Calu3 (cell line): ENCODE measurements around the gene AQR. TPM values are rescaled to one million over a fixed set of nuclear protein-coding genes. Genes with fewer than 3 reads are reported as not detected.
"Not testable (repeated sequence)": the region's sequence is repeated elsewhere in the genome, so short reads cannot be mapped to it uniquely, and the experiment has no call there.

Experiments
- BruUV-seq: library from RNA; stranded (reverse); fragments of 400-500 nt; replicated peaks from 2 replicates; lab custom pipeline; 2021; lab: Mats Ljungman, UMichigan
- CTCF ChIA-PET: fragments of 300-600 bp; sonication (Branson Sonifier 250); formaldehyde crosslinking; loops from one replicate; lab custom pipeline; 2022; ENCODE audit warnings: antibody characterized with exemption; lab: Charles Lee
- DNase-seq: peaks from one replicate; pipeline ENCODE4 v3.0.0; 2022
- H3K27ac Mint-ChIP-seq: one replicate; pipeline ENCODE4 v1.8.0; 2022; ENCODE audit warnings: mixed read lengths; ENCODE audit not compliant: unreplicated experiment
- H3K27me3 Mint-ChIP-seq: one replicate; pipeline ENCODE4 v1.8.0; 2022; ENCODE audit warnings: mixed read lengths; ENCODE audit not compliant: unreplicated experiment
- H3K36me3 Mint-ChIP-seq: one replicate; pipeline ENCODE4 v1.8.0; 2022; ENCODE audit warnings: mild to moderate bottlenecking, moderate library complexity, mixed read lengths; ENCODE audit not compliant: insufficient read depth, unreplicated experiment
- H3K4me1 Mint-ChIP-seq: one replicate; pipeline ENCODE4 v1.8.0; 2022; ENCODE audit warnings: mild to moderate bottlenecking, low read depth, mixed read lengths; ENCODE audit not compliant: unreplicated experiment
- H3K4me3 Mint-ChIP-seq: one replicate; pipeline ENCODE4 v1.8.0; 2022; ENCODE audit warnings: mild to moderate bottlenecking, low read depth, moderate library complexity, mixed read lengths; ENCODE audit not compliant: unreplicated experiment
- H3K9me3 Mint-ChIP-seq: one replicate; pipeline ENCODE4 v1.8.0; 2022; ENCODE audit warnings: low read depth, mixed read lengths; ENCODE audit not compliant: unreplicated experiment
- CTCF ChIP-seq: fragments of 200-600 bp; IDR thresholded peaks from one replicate; pipeline ENCODE4 v1.8.0; 2022; ENCODE audit warnings: antibody characterized with exemption; ENCODE audit not compliant: unreplicated experiment
- intact Hi-C: fragments of 100-400 bp; cut with micrococcal nuclease; formaldehyde crosslinking; loops from one replicate; pipeline ENCODE4 v1.10.0; 2022; ENCODE audit not compliant: unreplicated experiment
- total RNA-seq: library from RNA; stranded (reverse); gene quantifications from 2 replicates; pipeline ENCODE4 v1.2.3, GENCODE V29; 2022

Gene AQR
- total RNA-seq, 1 experiment from 2014 or later = 14.7 TPM

- no peak for TF ChIP-seq CTCF
- no peaks in the 10 kb centered on the region for H3K36me3 Mint-ChIP-seq
- no peak overlapping the region for H3K4me3 Mint-ChIP-seq
Measured at GRCh38 chr15:34933432-34933975, 36.0 kb downstream of the AQR start.

GRCh38 chr15:34928349-34928748 is 41.2 kb downstream of the AQR start:
- CTCF ChIA-PET, H3K27me3 Mint-ChIP-seq, H3K27ac Mint-ChIP-seq, H3K9me3 Mint-ChIP-seq, DNase-seq, H3K36me3 Mint-ChIP-seq, BruUV-seq, H3K4me3 Mint-ChIP-seq, H3K4me1 Mint-ChIP-seq, intact Hi-C loops: not testable (repeated sequence)

More at GRCh38 chr15:34933432-34933975, 36.0 kb downstream of the AQR start:
- Mint-ChIP-seq H3K27me3 (no peaks in the 10 kb centered on the region), H3K9me3 (no peaks in the 10 kb centered on the region), H3K27ac (no peak overlapping the region), H3K4me1 (no peaks in the 10 kb centered on the region)
- intact Hi-C loops = no loop called here
- DNase-seq = no peak
- BruUV-seq = no TSS peak
- CTCF ChIA-PET = no interaction called here

DNA sequence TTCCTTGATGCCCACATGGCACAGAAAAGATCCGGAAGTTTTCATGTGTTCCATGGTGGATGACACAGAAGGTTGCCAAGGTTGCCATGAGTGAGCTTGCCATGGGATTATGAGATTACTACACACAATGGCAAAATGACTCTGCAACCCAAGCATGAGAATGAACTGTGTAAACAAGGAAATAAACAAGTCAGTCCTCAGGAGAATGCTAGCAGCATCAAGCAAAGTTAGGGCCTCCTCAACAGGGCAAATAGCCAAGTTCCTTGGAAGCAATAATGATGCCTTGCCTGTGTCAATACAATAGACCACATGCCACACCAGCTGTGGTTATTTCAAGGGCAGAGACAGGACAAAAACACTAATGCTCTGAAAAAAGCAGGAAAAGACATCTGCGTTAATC is 41.8 kb downstream of the AQR start:
- intact Hi-C loops = no loop called here
- no peak for DNase-seq
- TF ChIP-seq CTCF = no peak
- no peaks in the 10 kb centered on the region for H3K27me3 Mint-ChIP-seq
- no peak overlapping the region for H3K27ac Mint-ChIP-seq
- no peaks in the 10 kb centered on the region for H3K9me3 Mint-ChIP-seq
- no peaks in the 10 kb centered on the region for H3K4me1 Mint-ChIP-seq
- BruUV-seq = no TSS peak
- H3K36me3 Mint-ChIP-seq = no peaks in the 10 kb centered on the region
- CTCF ChIA-PET = no interaction called here
- H3K4me3 Mint-ChIP-seq = no peak overlapping the region

DNA sequence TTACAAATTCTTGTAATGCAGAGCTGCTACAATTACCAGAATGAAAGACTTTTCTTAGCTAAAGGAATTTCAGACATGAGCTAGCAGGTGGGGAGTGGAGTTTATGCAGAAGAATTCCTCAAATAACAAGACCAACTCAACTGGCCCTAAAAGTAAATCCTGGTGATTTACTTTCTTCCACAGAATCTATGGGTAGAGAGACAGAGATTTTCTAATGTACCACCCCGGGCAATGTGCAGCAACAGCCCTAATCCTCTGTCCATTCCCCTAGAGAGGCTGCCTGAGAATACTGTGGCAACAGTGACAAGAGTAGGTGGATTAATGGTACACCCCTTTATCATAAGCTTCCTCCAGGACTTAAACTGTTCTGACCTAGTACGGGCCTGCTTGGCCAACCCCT is 55.2 kb downstream of the AQR start:
- H3K9me3 Mint-ChIP-seq = no peaks in the 10 kb centered on the region
- no peak overlapping the region for H3K4me3 Mint-ChIP-seq
- BruUV-seq = no TSS peak
- no peak for TF ChIP-seq CTCF
- DNase-seq = no peak
- intact Hi-C loops = no loop called here
- H3K27me3 Mint-ChIP-seq = no peaks in the 10 kb centered on the region
- H3K36me3 Mint-ChIP-seq = no peaks in the 10 kb centered on the region
- no peak overlapping the region for H3K27ac Mint-ChIP-seq
- H3K4me1 Mint-ChIP-seq = no peaks in the 10 kb centered on the region
- CTCF ChIA-PET = no interaction called here

DNA sequence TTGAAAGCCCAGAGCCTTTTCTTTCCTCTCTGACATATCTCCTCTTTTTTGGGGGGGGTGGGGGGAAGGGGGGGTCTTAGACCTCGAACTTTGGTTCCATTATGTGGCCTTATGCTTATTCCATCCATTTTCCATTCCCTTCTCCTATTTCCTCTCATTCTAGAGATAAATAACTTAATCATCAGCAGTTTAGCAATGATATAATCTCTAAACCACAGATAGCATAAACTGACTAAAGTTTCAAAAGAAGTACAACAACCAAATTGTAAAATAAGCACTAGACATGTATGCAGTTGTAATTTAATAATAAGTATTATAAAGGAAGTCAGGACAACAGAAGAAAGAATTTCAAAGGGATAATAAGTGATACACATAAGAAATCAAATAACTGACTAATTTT is 64.5 kb downstream of the AQR start:
- no peaks in the 10 kb centered on the region for H3K27me3 Mint-ChIP-seq
- no peaks in the 10 kb centered on the region for H3K9me3 Mint-ChIP-seq
- no peak overlapping the region for H3K4me3 Mint-ChIP-seq
- no TSS peak for BruUV-seq
- intact Hi-C loops = no loop called here
- no peak for TF ChIP-seq CTCF
- no peaks in the 10 kb centered on the region for H3K4me1 Mint-ChIP-seq
- CTCF ChIA-PET = no interaction called here
- peaks cover 5% of the 10 kb centered on the region for H3K36me3 Mint-ChIP-seq
- DNase-seq = no peak
- no peak overlapping the region for H3K27ac Mint-ChIP-seq
